ENCODE results near the gene SLC22A12. TPM values are rescaled to one million over a fixed set of nuclear protein-coding genes. Genes with fewer than 3 reads are reported as not detected.
"Not testable (repeated sequence)": the region's sequence is repeated elsewhere in the genome, so short reads cannot be mapped to it uniquely, and the experiment has no call there.

Gene SLC22A12
- polyA plus RNA-seq, 1 experiment: not detected

- no peaks in the 10 kb centered on the region for H3K36me3 ChIP-seq (ENCODE audit: control insufficient read depth, insufficient read depth, low read length)
- DNase-seq (ENCODE audit: low read depth): no peak
- no peak for TF ChIP-seq CTCF (IDR thresholded peaks at IDR 0.05; ENCODE audit: insufficient read depth, low read depth, low read length)
- CTCF ChIA-PET: interaction anchor here (3.4 kb wide), 1 partner anchor 92 kb away, joined by 14 read pairs; no protein-coding TSS in a partner anchor
- no peak overlapping the region for H3K4me3 ChIP-seq (ENCODE audit: low read depth, low read length)
- POLR2A ChIA-PET: no interaction called here
- peaks cover 4% of the 10 kb centered on the region; the same call in 1 of the 2 replicates for H3K27me3 ChIP-seq (ENCODE audit: control insufficient read depth, insufficient read depth, low read length)
These were observed 30.8 kb upstream of the SLC22A12 start for GRCh38 chr11:64560139-64560771.

GRCh38 chr11:64560941-64561340, 30.1 kb upstream of the SLC22A12 start:
- ChIA-PET POLR2A (no interaction called here), CTCF (interaction anchor here (1.2 kb wide), 1 partner anchor 7 kb away, joined by 3 read pairs; no protein-coding TSS in a partner anchor)
- TF ChIP-seq CTCF (IDR thresholded peaks at IDR 0.05; ENCODE audit: insufficient read depth, low read depth, low read length): no peak
- peaks cover 4% of the 10 kb centered on the region; the same call in 1 of the 2 replicates for H3K27me3 ChIP-seq (ENCODE audit: control insufficient read depth, insufficient read depth, low read length)
- DNase-seq (ENCODE audit: low read depth): no peak
- no peaks in the 10 kb centered on the region for H3K36me3 ChIP-seq (ENCODE audit: control insufficient read depth, insufficient read depth, low read length)
- no peak overlapping the region for H3K4me3 ChIP-seq (ENCODE audit: low read depth, low read length)

GRCh38 chr11:64561429-64561828, 29.6 kb upstream of the SLC22A12 start:
- H3K4me3 ChIP-seq (ENCODE audit: low read depth, low read length); POLR2A ChIA-PET; H3K27me3 ChIP-seq (ENCODE audit: control insufficient read depth, insufficient read depth, low read length); DNase-seq (ENCODE audit: low read depth); H3K36me3 ChIP-seq (ENCODE audit: control insufficient read depth, insufficient read depth, low read length): not testable (repeated sequence)
- CTCF ChIA-PET: interaction anchor here (1.1 to 1.2 kb wide), 2 partner anchors 8 to 91 kb away, joined by 3 read pairs; no protein-coding TSS in a partner anchor

- Histone ChIP-seq H3K27me3 (ENCODE audit: control insufficient read depth, insufficient read depth, low read length) (peaks cover 4% of the 10 kb centered on the region; the same call in 1 of the 2 replicates), H3K36me3 (ENCODE audit: control insufficient read depth, insufficient read depth, low read length) (no peaks in the 10 kb centered on the region), H3K4me3 (ENCODE audit: low read depth, low read length) (no peak overlapping the region)
- CTCF ChIA-PET: interaction anchor here (1.1 to 1.2 kb wide), 2 partner anchors 9 to 91 kb away, joined by 3 read pairs; no protein-coding TSS in a partner anchor
- TF ChIP-seq CTCF (IDR thresholded peaks at IDR 0.05; ENCODE audit: insufficient read depth, low read depth, low read length): no peak
- POLR2A ChIA-PET: no interaction called here
- no peak for DNase-seq (ENCODE audit: low read depth)
These were observed 28.9 kb upstream of the SLC22A12 start for GRCh38 chr11:64561984-64562722.

- peaks cover 4% of the 10 kb centered on the region; the same call in 1 of the 2 replicates for H3K27me3 ChIP-seq (ENCODE audit: control insufficient read depth, insufficient read depth, low read length)
- H3K36me3 ChIP-seq (ENCODE audit: control insufficient read depth, insufficient read depth, low read length): no peaks in the 10 kb centered on the region
- no peak overlapping the region for H3K4me3 ChIP-seq (ENCODE audit: low read depth, low read length)
- TF ChIP-seq CTCF (IDR thresholded peaks at IDR 0.05; ENCODE audit: insufficient read depth, low read depth, low read length): no peak
- POLR2A ChIA-PET: no interaction called here
- CTCF ChIA-PET: no interaction called here
- DNase-seq (ENCODE audit: low read depth): no peak
These were observed 28.2 kb upstream of the SLC22A12 start for GRCh38 chr11:64562723-64563351.
